HepG2 (cell line): ENCODE measurements around the gene ASXL3. TPM values are rescaled to one million over a fixed set of nuclear protein-coding genes. Genes with fewer than 3 reads are reported as not detected.

Experiments used
- ATAC-seq: fragments of 200-7000 bp; cut with Tn5 transposase; 3 replicates; pipeline ENCODE4 v1.9.1; 2020; ENCODE audit warnings: mild to moderate bottlenecking, moderate library complexity
- BruUV-seq: library from RNA; stranded (reverse); fragments of 400-500 nt; replicated peaks from 2 replicates; lab custom pipeline; 2021; lab: Mats Ljungman, UMichigan
- CTCF ChIA-PET: fragments of 300-600 bp; formaldehyde crosslinking; extraction: SDS; loops from one replicate; lab custom pipeline; 2021; ENCODE audit warnings: low total read pairs, inconsistent platforms, low intra/inter-chr PET ratio; lab: Yijun Ruan, JAX
- POLR2A ChIA-PET: fragments of 350-600 bp; sonication (Branson Sonifier 250); formaldehyde crosslinking; loops from one replicate; lab custom pipeline; 2020; ENCODE audit warnings: antibody characterized with exemption, inconsistent platforms; lab: Yijun Ruan, JAX
- DNase-seq: peaks from one replicate; pipeline ENCODE4 v3.0.0-alpha.2; 2015; ENCODE audit warnings: low spot score
- FAIRE-seq: peaks from 3 replicates; lab custom pipeline; 2011; peaks lifted over from hg19 to GRCh38; lab: Jason Lieb, UNC
- H2AFZ ChIP-seq: one replicate; pipeline ENCODE4 v1.6.1; 2011; ENCODE audit warnings: low read length, inconsistent platforms
- H3K27ac ChIP-seq: fragments of 300-600 bp; 3 replicates; pipeline ENCODE4 v1.8.0; 2011; ENCODE audit warnings: mixed run types, mild to moderate bottlenecking, mixed read lengths, low read length, inconsistent platforms; ENCODE audit not compliant: insufficient read depth; ENCODE audit errors: extremely low read length
- H3K27me3 ChIP-seq, 2 experiments: fragments of 200-600 bp in 1 of 2; 2 replicates in 1 of 2; 3 replicates in 1 of 2; pipeline versions ENCODE4 v1.6.0 to v1.8.0; 2011; ENCODE audit warnings: low read length in 2 of 2, mild to moderate bottlenecking in 2 of 2, moderate library complexity in 2 of 2, inconsistent platforms in 1 of 2; ENCODE audit not compliant: insufficient read depth in 2 of 2, control insufficient read depth in 1 of 2
- H3K36me3 ChIP-seq, 2 experiments: fragments of 200-600 bp in 1 of 2; replicated peaks in 1 of 2; 2 replicates in 1 of 2; 3 replicates in 1 of 2; pipeline versions ENCODE4 v1.5.1 to v1.8.0; 2011; ENCODE audit warnings: low read length in 2 of 2, inconsistent platforms in 1 of 2; ENCODE audit not compliant: insufficient read depth in 2 of 2, control insufficient read depth in 1 of 2
- H3K4me1 ChIP-seq: 2 replicates; pipeline ENCODE4 v1.5.1; 2012; ENCODE audit warnings: low read length, inconsistent platforms; ENCODE audit not compliant: insufficient read depth
- H3K4me2 ChIP-seq: 2 replicates; pipeline ENCODE4 v1.6.0; 2011; ENCODE audit warnings: low read depth, low read length, inconsistent platforms
- H3K4me3 ChIP-seq, 3 experiments: fragments of 200-600 bp in 1 of 3; sonication (generic), shearing (Covaris generic) in 1 of 3; replicated peaks in 1 of 3; 2 replicates each; pipeline ENCODE4 v1.5.1; 2011 to 2016; ENCODE audit warnings: low read length in 3 of 3, inconsistent platforms in 2 of 3, low read depth in 2 of 3, mild to moderate bottlenecking in 2 of 3, control low read depth in 1 of 3, mixed read lengths in 1 of 3; ENCODE audit not compliant: insufficient read depth in 1 of 3
- H3K79me2 ChIP-seq: one replicate; pipeline ENCODE4 v1.6.1; 2011; ENCODE audit warnings: low read length, inconsistent platforms; ENCODE audit not compliant: insufficient read depth
- H3K9ac ChIP-seq: 2 replicates; pipeline ENCODE4 v1.6.0; 2011; ENCODE audit warnings: mild to moderate bottlenecking, low read depth, low read length, inconsistent platforms; ENCODE audit not compliant: insufficient read depth
- H3K9me3 ChIP-seq: 2 replicates; pipeline ENCODE4 v1.5.1; 2012; ENCODE audit warnings: mild to moderate bottlenecking, low read length
- H4K20me1 ChIP-seq: 2 replicates; pipeline ENCODE4 v1.6.0; 2011; ENCODE audit warnings: inconsistent platforms, mild to moderate bottlenecking, low read length, moderate library complexity; ENCODE audit not compliant: insufficient read depth
- CEBPG ChIP-seq: IDR thresholded peaks from 2 replicates; pipeline ENCODE4 v1.6.1; 2016
- ETS1 ChIP-seq: sonication (generic); formaldehyde crosslinking; IDR thresholded peaks from 2 replicates; pipeline ENCODE4 v1.4.0; 2020; ENCODE audit warnings: missing genetic modification reagents
- GABPA ChIP-seq, 2 experiments: IDR thresholded peaks; 2 replicates each; pipeline ENCODE4 v1.6.1; 2011 to 2016; ENCODE audit warnings: low read depth in 2 of 2, low read length in 1 of 2, missing biosample characterization in 1 of 2, missing genetic modification characterization in 1 of 2
- GLMP ChIP-seq: sonication (generic); formaldehyde crosslinking; IDR thresholded peaks from 2 replicates; pipeline ENCODE4 v1.9.0; 2021; ENCODE audit warnings: missing genetic modification reagents, mild to moderate bottlenecking, borderline replicate concordance
- GMEB1 ChIP-seq: sonication (generic); formaldehyde crosslinking; IDR thresholded peaks from 2 replicates; pipeline ENCODE4 v1.5.1; 2020; ENCODE audit warnings: missing genetic modification reagents, mild to moderate bottlenecking, borderline replicate concordance
- HOXA3 ChIP-seq: sonication (generic); formaldehyde crosslinking; IDR thresholded peaks from 2 replicates; pipeline ENCODE4 v1.5.0; 2020; ENCODE audit warnings: missing genetic modification reagents
- IKZF5 ChIP-seq: IDR thresholded peaks from 2 replicates; pipeline ENCODE4 v1.6.1; 2018; ENCODE audit warnings: missing genetic modification reagents, mild to moderate bottlenecking, missing compliant biosample characterization
- NFYB ChIP-seq: sonication (generic); formaldehyde crosslinking; IDR thresholded peaks from 2 replicates; pipeline ENCODE4 v1.4.0; 2020; ENCODE audit warnings: missing genetic modification reagents
- SMYD3 ChIP-seq: sonication (generic); formaldehyde crosslinking; IDR thresholded peaks from 2 replicates; pipeline ENCODE4 v1.8.1; 2023; ENCODE audit warnings: mild to moderate bottlenecking, missing genetic modification reagents
- ZBTB21 ChIP-seq: sonication (generic); formaldehyde crosslinking; IDR thresholded peaks from 2 replicates; pipeline ENCODE4 v1.4.0; 2020; ENCODE audit warnings: missing genetic modification reagents
- ZFP41 ChIP-seq: sonication (generic); formaldehyde crosslinking; IDR thresholded peaks from 2 replicates; pipeline ENCODE4 v1.4.0; 2020; ENCODE audit warnings: mild to moderate bottlenecking, missing genetic modification reagents, borderline replicate concordance
- ZNF138 ChIP-seq: sonication (generic); formaldehyde crosslinking; IDR thresholded peaks from 2 replicates; pipeline ENCODE4 v1.5.0; 2020; ENCODE audit warnings: mild to moderate bottlenecking, low read depth, missing genetic modification reagents
- ZNF672 ChIP-seq: sonication (generic); formaldehyde crosslinking; IDR thresholded peaks from 2 replicates; pipeline ENCODE4 v1.8.1; 2022; ENCODE audit warnings: missing genetic modification reagents
- ZNF788 ChIP-seq: sonication (generic); formaldehyde crosslinking; IDR thresholded peaks from 2 replicates; pipeline ENCODE4 v1.5.0; 2020; ENCODE audit warnings: mild to moderate bottlenecking, missing genetic modification reagents, borderline replicate concordance
- ZNF816 ChIP-seq: sonication (generic); formaldehyde crosslinking; IDR thresholded peaks from 2 replicates; pipeline ENCODE4 v1.8.0; 2022; ENCODE audit warnings: missing genetic modification reagents, mild to moderate bottlenecking, borderline replicate concordance
- ZSCAN5A ChIP-seq: sonication (generic); formaldehyde crosslinking; IDR thresholded peaks from 2 replicates; pipeline ENCODE4 v1.8.0; 2022; ENCODE audit warnings: mild to moderate bottlenecking, missing genetic modification reagents, borderline replicate concordance
- WGBS: methylation state at CpG from one replicate; pipeline ENCODE4 v1.1.6; 2017; ENCODE audit warnings: low lambda C conversion rate; 5-methylcytosine and 5-hydroxymethylcytosine counted together
- in situ Hi-C: cut with HindIII; loops from 2 replicates; pipeline ENCODE4 v1.10.0; 2017; ENCODE audit warnings: low pct_unique_long_range_greater_than_20kb; ENCODE audit not compliant: extremely low pct_ligation_motif_present
- intact Hi-C: fragments of 100-400 bp; cut with micrococcal nuclease; formaldehyde crosslinking; loops from one replicate; pipeline ENCODE4 v1.10.0; 2022; ENCODE audit not compliant: unreplicated experiment
- polyA plus RNA-seq, 8 experiments: library from polyadenylated mRNA; depleted of rRNA in 3 of 8; stranded (reverse) in 7 of 8; unstranded in 1 of 8; fragments of >200 nt; fragmentation: Illumina TruSeq in 4 of 8; extraction: Trizol in 4 of 8; gene quantifications; 2 replicates each; pipeline versions ENCODE4 v1.2.1 to v1.2.3, GENCODE V29; 2011 to 2016; ENCODE audit warnings: low read depth in 4 of 8, missing spikeins in 1 of 8, mixed read lengths in 1 of 8; ENCODE audit not compliant: insufficient read depth in 1 of 8
- total RNA-seq, 5 experiments: library from RNA; depleted of rRNA; stranded (reverse); fragments of >200 nt; fragmentation: Illumina TruSeq; extraction: Trizol; gene quantifications; 2 replicates each; pipeline ENCODE4 v1.2.3, GENCODE V29; 2016; ENCODE audit warnings: low read depth in 1 of 5
- TF ChIP-seq, protein P1 (sequence below): sonication (generic); formaldehyde crosslinking; IDR thresholded peaks from 2 replicates; pipeline ENCODE4 v1.8.1; 2023; ENCODE audit warnings: mild to moderate bottlenecking, missing genetic modification reagents

Gene ASXL3
- total and polyA plus RNA-seq, 2 of the 13 experiments (the other 11 are each of a cell fraction or from before 2014, with no cell fraction given), result not detected

DNA sequence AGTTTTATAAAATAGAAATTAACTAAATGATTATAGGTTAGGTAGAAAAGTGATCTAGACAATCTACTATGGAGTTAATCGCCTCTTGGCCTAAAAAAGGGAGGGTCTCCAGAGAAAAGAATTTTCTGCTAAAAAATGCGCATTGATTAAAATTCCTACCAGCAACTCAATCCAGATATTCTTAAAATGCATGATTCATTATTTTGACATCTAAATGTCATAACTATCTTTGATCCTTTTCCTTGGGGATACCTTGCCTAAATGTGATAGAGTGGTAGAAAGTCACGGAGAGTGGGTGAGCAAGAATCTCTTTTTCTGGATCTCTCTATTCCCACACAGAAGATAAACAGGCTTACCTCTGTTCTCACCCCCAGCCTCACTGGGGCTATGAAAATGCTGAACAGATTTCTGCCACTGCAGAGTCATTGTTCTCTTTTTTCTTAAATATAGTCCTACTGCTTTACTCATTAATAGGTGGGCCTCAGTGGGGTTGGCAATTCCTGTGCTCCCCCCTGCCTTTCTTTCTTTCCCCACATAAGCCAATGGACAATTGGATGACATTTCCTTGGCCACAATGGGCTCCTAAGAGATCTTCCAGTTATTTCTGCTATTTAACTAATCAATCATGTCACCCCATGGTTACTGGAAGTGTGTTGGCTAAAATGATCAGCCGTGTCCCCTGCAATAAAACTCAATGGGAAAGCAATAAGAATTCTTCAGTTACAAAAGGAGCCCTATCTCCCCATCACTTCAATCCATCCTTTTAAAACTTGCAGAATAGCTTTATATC is 5.8 kb upstream of the ASXL3 start:
- Histone ChIP-seq H3K4me2 (no peak overlapping the region), H4K20me1 (no peaks in the 10 kb centered on the region), H3K4me1 (no peaks in the 10 kb centered on the region), H3K27ac (no peak overlapping the region), H3K79me2 (no peaks in the 10 kb centered on the region), H2AFZ (no peak overlapping the region), H3K36me3 (no peaks in the 10 kb centered on the region), H3K4me3 (no peak overlapping the region), H3K9ac (no peak overlapping the region), H3K27me3 (no peaks in the 10 kb centered on the region), H3K9me3 (no peaks in the 10 kb centered on the region)
- DNase-seq (no peak), FAIRE-seq (no peak), ATAC-seq (no peak)
- POLR2A ChIA-PET, result no interaction called here
- intact Hi-C loops, result no loop called here
- in situ Hi-C loops, result no loop called here
- 27% methylated on average over 4 of the region's 4 CpGs for WGBS
- no TSS peak for BruUV-seq
- CTCF ChIA-PET, result no interaction called here
- TF ChIP-seq ZSCAN5A (no peak), GMEB1 (CRISPR knock-in tag) (no peak), CEBPG (CRISPR knock-in tag) (no peak), ZFP41 (CRISPR knock-in tag) (no peak), ZNF816 (CRISPR knock-in tag) (no peak), ETS1 (CRISPR knock-in tag) (no peak), NFYB (CRISPR knock-in tag) (no peak), ZNF138 (CRISPR knock-in tag) (no peak), GLMP (CRISPR knock-in tag) (no peak), ZNF672 (CRISPR knock-in tag) (no peak), ZBTB21 (CRISPR knock-in tag) (no peak), SMYD3 (CRISPR knock-in tag) (no peak), HOXA3 (no peak), ZNF788 (CRISPR knock-in tag) (no peak), IKZF5 (CRISPR knock-in tag) (no peak), GABPA (IDR thresholded peaks at IDR 0.05; ENCODE audit: low read depth, low read length) (no peak), GABPA (CRISPR knock-in tag; IDR thresholded peaks at IDR 0.05; ENCODE audit: low read depth) (no peak)
- TF ChIP-seq, protein P1, sequence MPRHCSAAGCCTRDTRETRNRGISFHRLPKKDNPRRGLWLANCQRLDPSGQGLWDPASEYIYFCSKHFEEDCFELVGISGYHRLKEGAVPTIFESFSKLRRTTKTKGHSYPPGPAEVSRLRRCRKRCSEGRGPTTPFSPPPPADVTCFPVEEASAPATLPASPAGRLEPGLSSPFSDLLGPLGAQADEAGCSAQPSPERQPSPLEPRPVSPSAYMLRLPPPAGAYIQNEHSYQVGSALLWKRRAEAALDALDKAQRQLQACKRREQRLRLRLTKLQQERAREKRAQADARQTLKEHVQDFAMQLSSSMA (CRISPR knock-in tag), result no peak
